AG04449 (cell line): ENCODE results near the gene RNF183.
A peak's percentile ranks its signal among the peaks of the same experiment; 100 is the strongest.

Source experiments
- CTCF ChIA-PET: fragments of 350-600 bp; formaldehyde crosslinking; extraction: SDS; loops from one replicate; lab custom pipeline; 2021; ENCODE audit warnings: antibody characterized with exemption; lab: Yijun Ruan, JAX
- POLR2A ChIA-PET: fragments of 400-600, 350-600 bp; formaldehyde crosslinking; extraction: SDS; loops from one replicate; lab custom pipeline; 2020; ENCODE audit warnings: antibody characterized with exemption, inconsistent platforms; lab: Yijun Ruan, JAX
- DNase-seq: peaks from one replicate; pipeline ENCODE4 v3.0.0-alpha.2; 2010; ENCODE audit warnings: low read depth, low spot score
- H3K4me3 ChIP-seq: 2 replicates; pipeline ENCODE4 v1.5.1; 2011; ENCODE audit warnings: low read depth, mild to moderate bottlenecking, control low read depth, low read length
- TF ChIP-seq, protein P1 (sequence below): IDR thresholded peaks from one replicate; pipeline ENCODE4 v1.5.1; 2011; ENCODE audit warnings: mild to moderate bottlenecking, moderate library complexity, low read length, control low read depth, inconsistent platforms; ENCODE audit not compliant: insufficient read depth; ENCODE audit errors: missing control alignments

Gene RNF183

DNA sequence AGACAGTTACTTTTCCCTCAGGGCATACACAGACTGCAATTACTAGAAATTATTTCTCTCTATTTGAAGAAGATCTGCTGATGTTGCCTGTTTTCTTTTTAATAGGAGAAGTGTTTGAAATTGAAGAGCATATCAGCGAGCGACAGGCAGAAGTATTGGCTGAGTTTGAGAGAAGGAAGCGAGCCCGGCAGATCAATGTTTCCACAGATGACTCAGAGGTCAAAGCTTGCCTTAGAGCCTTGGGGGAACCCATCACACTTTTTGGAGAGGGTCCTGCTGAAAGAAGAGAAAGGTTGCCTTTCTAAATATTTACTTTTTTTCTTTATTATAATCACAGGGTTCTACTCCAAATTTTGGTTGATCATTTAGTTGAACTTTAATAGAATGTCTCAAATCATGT, 24.3 kb downstream of the RNF183 start:
- ChIA-PET POLR2A (no interaction called here), CTCF (no interaction called here)
- no peak for DNase-seq
- no peak overlapping the region for H3K4me3 ChIP-seq
- TF ChIP-seq, protein P1, sequence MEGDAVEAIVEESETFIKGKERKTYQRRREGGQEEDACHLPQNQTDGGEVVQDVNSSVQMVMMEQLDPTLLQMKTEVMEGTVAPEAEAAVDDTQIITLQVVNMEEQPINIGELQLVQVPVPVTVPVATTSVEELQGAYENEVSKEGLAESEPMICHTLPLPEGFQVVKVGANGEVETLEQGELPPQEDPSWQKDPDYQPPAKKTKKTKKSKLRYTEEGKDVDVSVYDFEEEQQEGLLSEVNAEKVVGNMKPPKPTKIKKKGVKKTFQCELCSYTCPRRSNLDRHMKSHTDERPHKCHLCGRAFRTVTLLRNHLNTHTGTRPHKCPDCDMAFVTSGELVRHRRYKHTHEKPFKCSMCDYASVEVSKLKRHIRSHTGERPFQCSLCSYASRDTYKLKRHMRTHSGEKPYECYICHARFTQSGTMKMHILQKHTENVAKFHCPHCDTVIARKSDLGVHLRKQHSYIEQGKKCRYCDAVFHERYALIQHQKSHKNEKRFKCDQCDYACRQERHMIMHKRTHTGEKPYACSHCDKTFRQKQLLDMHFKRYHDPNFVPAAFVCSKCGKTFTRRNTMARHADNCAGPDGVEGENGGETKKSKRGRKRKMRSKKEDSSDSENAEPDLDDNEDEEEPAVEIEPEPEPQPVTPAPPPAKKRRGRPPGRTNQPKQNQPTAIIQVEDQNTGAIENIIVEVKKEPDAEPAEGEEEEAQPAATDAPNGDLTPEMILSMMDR, result no peak

DNA sequence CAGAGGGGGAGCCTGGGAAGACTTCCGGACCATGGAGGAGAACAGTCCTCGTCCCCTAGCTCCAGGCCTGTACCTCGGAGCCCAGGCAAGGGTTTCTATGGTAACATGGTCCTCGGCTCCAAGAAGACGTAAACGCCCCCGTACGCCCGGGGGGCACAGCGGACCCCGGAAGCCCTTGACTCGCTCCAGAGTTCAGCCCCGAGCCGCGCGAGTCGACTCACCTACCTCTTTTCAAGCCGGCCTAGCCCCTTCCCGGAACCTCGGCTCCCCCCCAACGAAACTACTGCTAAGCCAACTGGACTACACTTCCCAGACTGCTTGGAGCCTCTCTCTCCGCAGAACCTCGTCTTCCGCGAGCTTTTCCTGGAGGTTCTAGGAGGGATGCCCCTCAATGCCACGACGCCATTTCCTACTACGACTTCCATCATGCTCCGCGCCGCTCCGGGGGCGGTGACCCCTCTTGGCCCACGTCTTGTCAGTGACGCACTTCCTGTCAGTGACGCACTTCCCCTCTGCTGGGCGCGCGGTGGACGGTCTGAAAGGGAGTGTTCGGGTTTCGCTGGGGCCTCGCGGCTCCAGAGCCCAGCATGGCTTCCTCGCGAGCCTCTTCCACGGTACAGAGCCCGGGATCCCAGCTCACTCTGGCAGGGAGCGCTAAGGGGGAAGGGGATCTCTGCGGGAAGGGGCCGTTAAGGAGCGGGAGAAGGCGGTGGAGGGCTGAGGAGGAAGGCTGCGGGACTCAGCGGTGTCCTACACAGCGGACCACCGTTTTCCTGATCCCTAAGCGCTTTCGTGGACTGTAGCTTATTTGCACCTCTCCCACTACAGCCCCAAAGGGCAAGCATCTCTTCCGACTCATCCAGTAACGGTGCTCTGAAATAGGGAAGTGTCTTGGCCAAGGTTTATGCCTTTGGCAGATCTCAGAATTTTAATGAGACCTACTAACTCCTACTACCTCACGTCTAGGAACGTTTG, 27.7 kb downstream of the RNF183 start, which contains the start of the genes CDC26 and PRPF4:
Gene CDC26 (minus strand): TSS at position 416 of the 975 bp plus-strand sequence. CDS start 3,065 bp downstream, outside the sequence.
Gene PRPF4 (plus strand): TSS at position 502 of the 975 bp plus-strand sequence. CDS start 86 bp downstream, at position 588.
- TF ChIP-seq, protein P1, result no peak
- ChIA-PET POLR2A (interaction anchor here (0.6 to 1.8 kb wide), 4 partner anchors 54 to 135 kb away, joined by 3 to 14 read pairs (median 9); partner anchors contain the start of genes ALAD, C9orf43, FKBP15 and POLE3), CTCF (interaction anchor here (0.6 to 7.0 kb wide), 29 partner anchors 10 to 385 kb away, joined by 3 to 83 read pairs (median 6); partner anchors contain the start of genes ALAD, C9orf43, FKBP15 and HDHD3)
- peak; percentile 94 for DNase-seq
- H3K4me3 ChIP-seq, result peak within 1 kb of the TSS; percentile 97

DNA sequence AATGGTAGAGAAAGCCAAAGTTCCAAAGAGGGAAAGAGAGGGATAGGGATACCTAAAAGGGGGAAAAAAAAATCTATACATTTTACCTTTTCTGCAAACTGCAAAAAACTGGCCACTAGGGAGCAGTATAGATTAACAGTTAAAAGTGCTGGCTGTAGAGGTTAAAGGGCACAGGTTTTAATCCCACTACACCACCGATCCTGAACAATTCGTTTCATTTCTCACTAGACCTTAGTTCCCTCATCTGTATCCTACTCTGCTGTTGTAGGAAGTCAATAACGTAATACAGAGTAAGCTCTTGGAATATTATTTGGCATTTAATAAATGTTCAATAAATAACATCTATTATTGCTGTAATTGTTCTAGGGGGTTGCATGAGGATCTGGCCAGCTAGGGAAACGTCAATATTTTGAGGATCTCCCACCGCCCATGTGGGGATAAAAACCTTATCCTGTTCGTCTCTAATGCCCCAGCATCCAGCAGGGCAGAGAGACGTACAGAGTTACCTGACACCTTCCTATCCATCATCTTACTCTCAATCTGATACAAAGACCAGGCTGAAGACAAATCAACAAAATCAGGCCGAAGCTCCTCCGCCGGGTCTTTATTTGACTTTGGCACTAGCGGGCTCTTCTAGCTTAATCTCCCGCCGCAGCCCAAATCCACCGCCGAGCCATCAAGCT, 28.6 kb downstream of the RNF183 start:
- POLR2A ChIA-PET, result interaction anchor here (0.6 to 1.8 kb wide), 4 partner anchors 53 to 136 kb away, joined by 3 to 14 read pairs (median 9); partner anchors contain the start of genes ALAD, C9orf43, FKBP15 and POLE3
- TF ChIP-seq, protein P1, result peak; percentile 56
- CTCF ChIA-PET, result interaction anchor here (0.6 to 7.0 kb wide), 34 partner anchors 7 to 386 kb away, joined by 3 to 83 read pairs (median 5); partner anchors contain the start of genes ALAD, C9orf43, FKBP15 and HDHD3
- H3K4me3 ChIP-seq, result peak overlapping the region; percentile 97
- DNase-seq, result no peak

DNA sequence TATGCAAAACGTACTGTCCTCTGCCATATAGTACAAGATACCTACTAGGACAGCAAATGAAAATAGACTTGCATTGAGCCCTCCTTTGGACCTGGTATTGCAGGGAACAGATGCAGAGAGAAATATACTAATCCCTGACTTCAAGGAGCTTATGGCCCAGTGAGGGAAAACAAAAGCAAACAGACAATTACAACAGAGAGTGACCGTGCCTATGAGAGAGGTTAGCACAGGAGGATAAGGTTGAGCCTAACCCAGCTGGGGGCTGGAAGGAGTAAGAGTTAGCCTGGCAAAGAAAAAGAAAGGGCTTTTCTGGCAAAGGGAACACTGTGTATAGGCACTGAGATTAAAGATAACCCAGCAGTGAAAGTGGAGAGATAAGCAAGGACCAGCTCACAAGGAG, 33.3 kb downstream of the RNF183 start:
- ChIA-PET CTCF (interaction anchor here (1.8 kb wide), 1 partner anchor 388 kb away, joined by 5 read pairs; no protein-coding TSS in a partner anchor), POLR2A (no interaction called here)
- DNase-seq, result no peak
- no peak overlapping the region for H3K4me3 ChIP-seq
- TF ChIP-seq, protein P1, result no peak

DNA sequence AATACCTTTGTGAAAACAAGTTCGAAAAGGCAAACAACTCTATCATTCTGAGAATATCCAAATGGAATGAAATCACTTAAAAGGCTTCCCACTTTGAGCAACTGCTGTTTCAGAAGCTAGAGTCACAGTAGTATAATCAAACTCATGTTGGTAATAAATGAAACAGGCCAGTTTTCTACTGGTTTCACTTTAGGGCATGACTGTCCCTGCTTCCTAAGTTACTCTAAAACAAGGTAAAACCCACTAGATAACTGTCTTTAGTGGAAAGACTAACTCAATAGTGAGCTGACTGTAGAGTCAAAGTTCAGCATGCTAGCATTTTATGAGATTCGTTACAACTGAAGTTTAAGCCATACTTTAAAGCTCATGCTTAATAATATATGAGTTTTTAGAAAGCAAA, 33.8 kb downstream of the RNF183 start:
- no peak for DNase-seq
- ChIA-PET POLR2A (no interaction called here), CTCF (interaction anchor here (1.8 kb wide), 1 partner anchor 389 kb away, joined by 5 read pairs; no protein-coding TSS in a partner anchor)
- TF ChIP-seq, protein P1, result no peak
- no peak overlapping the region for H3K4me3 ChIP-seq
